ENCODE data around the gene FGF19. TPM values are rescaled to one million over a fixed set of nuclear protein-coding genes. Genes with fewer than 3 reads are reported as not detected.

Gene FGF19, protein sequence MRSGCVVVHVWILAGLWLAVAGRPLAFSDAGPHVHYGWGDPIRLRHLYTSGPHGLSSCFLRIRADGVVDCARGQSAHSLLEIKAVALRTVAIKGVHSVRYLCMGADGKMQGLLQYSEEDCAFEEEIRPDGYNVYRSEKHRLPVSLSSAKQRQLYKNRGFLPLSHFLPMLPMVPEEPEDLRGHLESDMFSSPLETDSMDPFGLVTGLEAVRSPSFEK
- polyA plus RNA-seq (ENCODE audit: insufficient read length in 3 of 3), result 1 to 10 TPM in 2 of 3 donors, under 1 TPM in 1; 0.19 to 1.5 (median 1.3) TPM

DNA sequence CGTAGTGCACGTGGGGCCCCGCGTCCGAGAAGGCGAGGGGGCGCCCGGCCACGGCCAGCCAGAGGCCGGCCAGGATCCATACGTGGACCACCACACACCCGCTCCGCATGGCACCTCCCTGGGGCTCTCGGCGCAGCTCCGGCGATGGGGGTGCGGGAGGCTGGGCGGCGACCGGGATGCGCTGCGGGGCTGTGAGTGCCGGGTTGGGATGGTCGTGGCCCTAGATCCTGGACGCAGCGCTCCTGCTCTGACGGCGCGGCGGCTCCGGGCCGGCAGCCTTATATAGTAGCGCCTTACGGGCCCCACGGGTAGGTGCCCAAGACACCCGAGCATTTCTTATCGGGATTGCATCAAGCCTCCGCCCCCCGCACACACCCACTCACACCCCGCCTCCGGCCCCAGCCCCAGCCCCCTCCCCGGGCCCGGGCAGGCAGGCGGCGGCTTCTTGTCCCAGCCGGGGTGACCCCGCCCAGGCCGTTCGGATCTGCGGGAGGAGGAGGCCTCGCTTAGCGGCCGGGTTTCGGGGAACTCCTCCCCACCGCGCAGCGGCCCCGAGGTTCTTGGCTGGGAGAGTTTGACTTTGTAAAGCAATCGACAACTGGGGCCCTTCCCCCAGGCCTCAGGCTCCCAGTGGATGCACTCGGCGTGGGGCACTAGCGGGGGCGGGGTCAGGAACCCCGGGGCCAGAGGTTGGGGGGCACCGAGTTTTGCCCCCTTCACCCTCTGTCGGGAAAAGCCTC lies at the start of gene FGF19:
Gene FGF19, minus strand, starts transcription at position 255 of the 740 bp plus-strand sequence. Its CDS starts 146 bp downstream, at position 109.
- no peak for DNase-seq (ENCODE audit: low read depth in 3 of 3, low spot score in 2 of 3)

DNA sequence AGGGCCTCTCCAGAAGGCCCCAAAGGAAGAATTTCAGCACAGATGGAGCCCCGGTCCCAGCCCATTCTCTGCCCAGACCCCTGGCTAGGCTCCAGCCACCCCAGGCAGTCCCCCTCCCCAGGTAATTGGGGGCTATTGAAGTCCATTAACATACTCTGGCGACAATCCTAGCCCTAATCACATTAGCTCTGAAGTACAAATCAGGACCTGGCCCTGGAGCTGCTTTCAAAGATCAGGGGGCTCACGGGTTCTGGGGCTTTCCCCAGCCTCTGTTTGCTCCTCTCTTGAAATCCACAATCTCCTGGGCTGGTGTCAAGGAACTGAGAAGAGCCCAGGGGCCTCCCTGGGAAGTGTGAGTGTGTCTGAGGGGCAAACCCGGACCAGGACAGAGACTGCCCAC lies 49.1 kb upstream of the FGF19 start:
- DNase-seq (ENCODE audit: low read depth in 3 of 3, low spot score in 2 of 3), result no peak

DNA sequence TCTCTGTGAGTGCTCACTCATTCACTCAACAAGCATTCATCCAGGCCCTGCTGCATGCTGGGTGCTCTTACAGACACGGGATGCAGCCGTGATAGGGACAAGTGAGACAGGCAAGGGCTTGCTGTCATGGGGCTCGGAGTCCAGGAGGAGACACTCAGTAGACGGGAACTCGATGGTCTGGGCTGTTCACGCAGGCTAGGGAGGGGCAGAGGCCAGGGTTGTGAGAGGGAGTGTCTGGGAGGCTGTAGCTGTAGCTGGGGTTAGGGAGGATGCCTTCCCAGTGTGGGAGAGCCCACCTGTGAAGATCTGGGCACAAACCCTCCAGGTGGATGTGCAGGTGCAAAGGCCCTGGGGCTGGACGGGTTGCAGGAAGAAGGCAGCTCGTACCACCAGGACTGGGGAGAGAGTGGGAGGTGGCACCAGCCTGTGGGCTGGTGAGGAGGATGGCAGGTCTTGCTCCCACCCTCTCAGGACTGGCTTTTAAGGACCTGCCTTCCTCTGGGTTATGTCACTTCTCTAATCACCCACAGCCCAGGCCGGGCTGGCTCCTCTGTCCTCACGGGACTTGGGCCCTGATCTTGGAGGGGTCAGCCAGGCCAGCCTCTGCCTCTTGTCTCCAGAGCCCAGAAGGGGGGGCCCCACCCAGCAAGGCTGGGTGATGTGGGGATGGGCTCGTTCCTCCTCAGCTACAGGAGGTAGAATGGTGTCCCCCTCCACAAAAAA lies 47.2 kb upstream of the FGF19 start:
- DNase-seq (ENCODE audit: low read depth in 3 of 3, low spot score in 2 of 3), result no peak

DNA sequence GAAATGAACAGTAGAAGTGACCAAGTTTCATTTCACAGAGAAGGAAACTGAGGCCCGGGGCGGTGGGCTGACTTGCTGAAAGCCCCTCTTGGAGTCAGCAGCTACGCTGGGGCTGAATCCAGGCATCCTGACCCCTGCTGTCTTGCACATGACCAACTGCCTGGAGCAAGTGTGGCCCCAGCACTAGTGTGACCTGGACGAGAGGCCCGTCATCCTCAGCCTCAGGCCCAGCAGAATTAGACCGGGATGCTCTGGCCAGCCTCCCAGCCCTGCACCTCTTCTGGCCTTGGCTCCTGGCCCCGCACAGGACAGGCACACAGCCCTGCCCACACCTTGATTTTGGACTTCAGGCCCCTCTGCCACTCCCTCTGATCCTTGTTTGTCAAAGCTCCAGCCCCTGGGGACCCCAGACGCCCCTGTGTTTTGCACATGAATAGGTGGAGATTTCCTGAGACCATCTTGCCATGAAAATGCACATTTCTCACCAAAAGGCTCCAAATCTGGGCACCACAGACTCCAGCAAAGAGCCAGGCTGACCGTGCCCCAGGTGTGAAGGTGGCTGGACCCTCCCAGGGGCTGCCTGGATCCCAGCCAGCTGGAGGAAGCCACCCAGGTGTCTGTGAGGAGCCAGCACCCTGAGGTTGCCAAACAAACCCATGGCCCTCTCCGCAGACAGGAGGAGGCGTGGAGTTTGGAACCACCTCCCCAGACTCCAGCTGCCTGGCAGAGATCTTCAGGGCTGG lies 46.5 kb upstream of the FGF19 start:
- no peak for DNase-seq (ENCODE audit: low read depth in 3 of 3, low spot score in 2 of 3)

DNA sequence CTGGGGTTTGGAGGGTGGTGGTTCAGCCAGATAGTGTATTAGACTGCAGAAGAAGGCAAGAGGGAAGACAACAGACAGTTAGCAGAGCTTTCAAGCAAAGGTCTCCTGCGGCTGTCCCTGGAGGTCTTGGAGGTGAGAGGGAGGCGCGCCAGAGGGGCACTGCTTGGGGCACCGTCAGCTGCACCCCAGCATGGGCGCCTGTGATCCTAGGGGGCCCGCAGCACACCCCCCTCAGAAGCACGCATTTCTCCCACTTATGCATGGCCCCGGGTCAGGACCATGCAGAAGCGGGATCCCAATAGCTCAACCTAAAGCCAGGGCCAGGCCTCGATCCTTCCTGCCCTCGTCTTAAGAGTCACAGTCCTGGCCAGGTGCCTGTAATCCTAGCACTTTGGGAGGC lies 44.8 kb upstream of the FGF19 start:
- DNase-seq (ENCODE audit: low read depth in 3 of 3, low spot score in 2 of 3), result no peak

DNA sequence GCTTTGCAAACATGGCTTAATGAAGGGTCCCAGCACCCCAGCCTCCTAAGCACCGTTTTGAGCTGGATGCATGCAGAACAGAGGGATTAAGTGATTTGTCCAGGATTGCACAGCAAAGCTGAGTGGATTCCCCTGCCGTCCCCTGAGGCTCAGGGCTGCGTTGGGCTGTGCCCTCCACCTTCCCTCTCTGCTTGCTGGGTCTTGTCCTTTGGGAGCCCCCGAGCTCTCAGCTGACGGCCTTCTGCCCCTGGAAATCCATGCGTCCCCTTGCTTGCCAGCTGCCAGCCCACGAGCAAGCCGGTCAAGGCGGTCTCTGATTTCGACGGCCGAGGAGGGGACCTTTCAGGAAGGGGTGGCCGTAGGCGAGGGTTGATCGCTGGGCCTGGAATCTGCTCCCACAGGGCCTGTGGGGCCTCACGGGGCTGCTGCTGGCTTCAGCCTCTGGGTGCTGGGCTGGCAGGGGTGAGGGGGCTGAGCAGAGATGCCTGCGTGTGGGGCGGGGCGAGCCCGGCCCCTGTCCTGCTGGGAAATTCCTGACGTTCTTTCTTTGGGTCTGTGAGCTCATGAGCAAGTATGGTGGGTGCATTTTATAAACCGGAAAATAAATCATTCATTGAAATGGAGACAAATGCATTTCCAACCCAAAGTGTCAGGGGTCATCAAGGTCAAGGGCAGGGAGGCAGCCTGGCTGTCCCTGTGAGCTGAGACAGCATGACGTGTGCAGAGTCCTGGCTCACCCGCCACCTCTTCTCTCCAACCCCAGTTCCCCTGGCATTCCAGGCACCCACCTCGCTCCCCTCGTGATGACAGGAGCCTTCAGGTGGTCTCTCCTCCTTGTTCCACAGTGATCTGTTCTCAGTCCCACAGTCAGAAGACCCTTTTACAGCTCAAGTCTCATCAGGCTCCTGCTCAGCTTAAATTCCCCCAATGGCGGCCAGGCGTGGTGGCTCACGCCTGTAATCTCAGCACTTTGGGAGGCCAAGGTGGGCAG lies 43.2 kb upstream of the FGF19 start:
- no peak for DNase-seq (ENCODE audit: low read depth in 3 of 3, low spot score in 2 of 3)

DNA sequence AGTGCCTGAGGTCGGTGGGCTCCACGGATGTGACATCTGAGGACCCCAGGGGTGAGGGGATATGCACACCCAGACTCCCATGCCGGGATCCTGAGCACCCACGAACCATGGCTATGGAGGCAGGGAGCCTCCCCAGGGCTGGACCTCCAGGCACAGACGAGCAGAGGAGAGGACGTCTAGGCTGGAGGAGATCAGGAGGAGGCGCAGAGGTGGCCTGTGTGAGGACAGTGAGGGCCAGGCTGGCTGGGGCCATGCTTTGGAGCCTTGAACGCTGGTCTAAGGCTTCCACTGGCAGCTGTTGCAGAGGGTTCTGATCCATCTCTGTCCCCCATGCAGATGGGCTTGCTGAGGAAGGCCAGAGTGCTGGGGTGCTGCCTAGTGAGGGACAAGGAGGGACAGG lies 42.3 kb upstream of the FGF19 start:
- DNase-seq (ENCODE audit: low read depth in 3 of 3, low spot score in 2 of 3), result no peak

DNA sequence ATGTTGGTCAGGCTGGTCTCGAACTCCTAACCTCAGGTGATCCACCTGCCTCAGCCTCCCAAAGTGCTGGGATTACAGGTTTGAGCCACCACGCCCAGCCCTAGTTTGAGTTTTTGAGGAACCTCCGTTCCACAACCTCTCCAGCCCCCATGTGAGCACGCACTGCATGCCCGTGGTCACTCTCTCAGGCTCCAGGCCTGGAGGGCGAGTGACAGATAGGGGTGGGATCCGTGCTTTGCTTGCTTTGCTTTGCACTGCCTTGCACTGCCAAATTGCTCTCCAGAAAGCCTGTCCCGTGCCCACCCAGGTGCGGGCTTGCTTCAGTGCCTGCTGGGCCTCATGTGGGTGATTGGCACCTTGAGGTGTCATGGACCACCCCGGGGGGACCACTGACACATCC lies 41.4 kb upstream of the FGF19 start:
- DNase-seq (ENCODE audit: low read depth in 3 of 3, low spot score in 2 of 3), result no peak

DNA sequence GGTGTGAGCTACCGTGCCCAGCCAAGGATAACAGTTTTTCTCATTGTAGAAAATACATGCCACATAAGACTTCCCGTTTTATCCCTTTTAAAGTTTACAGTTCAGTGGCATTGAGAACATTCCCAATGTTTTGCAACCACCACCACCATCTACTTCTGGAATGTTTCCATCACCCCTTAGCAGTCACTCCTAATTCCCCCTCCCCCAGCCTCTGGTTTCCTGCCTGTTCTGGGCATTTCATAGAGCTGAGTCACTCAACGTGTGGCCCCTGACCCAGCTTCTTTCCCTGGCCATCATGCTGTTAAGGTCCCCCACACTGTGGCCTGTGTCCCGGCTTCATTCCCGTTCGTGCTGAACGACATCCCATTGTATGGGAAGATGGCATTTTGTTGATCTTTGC lies 40.6 kb upstream of the FGF19 start:
- DNase-seq (ENCODE audit: low read depth in 3 of 3, low spot score in 2 of 3), result no peak

DNA sequence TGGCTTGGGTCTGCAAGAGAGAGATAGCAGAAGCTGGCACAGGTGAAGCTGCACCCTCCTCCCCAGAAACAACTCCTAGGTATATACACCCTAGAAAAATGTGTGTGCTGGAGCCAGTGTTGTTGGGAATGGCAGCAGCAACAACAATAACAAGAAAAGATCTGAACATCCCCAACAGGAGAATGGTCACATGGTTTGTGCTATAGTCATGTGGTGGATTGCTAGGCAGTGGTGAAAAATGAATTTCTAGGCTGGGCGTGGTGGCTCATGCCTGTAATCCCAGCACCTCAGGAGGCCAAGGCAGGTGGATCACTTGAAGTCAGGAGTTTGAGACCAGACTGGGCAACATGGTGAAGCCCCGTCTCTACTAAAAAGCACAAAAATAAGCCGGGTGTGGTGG lies 31.0 kb upstream of the FGF19 start:
- DNase-seq (ENCODE audit: low read depth in 3 of 3, low spot score in 2 of 3), result no peak

DNA sequence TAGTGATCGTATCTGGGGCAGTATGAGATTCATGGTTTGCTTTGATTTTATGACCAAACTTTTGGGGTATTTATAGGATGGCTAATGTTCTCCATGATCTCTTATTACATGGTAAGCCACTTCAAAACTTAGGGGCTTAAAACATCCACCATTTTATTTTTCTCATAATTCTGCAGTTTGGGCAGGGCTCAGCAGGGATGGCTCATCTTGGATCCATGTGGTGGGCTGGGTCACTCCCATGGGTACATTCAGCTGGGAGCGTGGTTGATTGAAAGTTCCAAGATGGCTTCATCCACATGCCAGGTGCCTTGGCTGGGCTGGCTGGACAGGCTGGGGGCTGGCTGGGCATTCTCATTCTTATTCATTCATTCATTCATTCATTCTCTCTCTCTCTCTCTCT lies 30.5 kb upstream of the FGF19 start:
- DNase-seq (ENCODE audit: low read depth in 3 of 3, low spot score in 2 of 3), result no peak

DNA sequence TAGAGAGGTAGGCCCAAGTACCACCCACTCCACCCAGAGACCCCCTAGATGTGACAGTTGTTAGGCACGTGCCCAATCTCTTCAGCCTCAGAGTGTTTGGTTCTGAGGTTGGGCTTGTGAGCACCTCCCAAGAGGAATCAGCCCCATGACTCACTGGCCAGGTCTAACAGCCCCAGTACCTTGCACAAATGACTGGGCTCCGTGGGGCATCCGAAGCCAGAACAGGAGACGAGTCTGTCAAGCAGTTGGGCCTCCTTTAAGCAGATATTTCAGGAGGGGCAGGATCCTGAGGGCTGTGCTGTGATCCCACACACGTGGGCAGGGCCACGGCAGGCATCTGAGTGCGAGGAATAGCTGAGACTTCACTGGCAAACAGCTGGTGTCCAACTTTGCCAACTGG lies 29.1 kb upstream of the FGF19 start:
- no peak for DNase-seq (ENCODE audit: low read depth in 3 of 3, low spot score in 2 of 3)

DNA sequence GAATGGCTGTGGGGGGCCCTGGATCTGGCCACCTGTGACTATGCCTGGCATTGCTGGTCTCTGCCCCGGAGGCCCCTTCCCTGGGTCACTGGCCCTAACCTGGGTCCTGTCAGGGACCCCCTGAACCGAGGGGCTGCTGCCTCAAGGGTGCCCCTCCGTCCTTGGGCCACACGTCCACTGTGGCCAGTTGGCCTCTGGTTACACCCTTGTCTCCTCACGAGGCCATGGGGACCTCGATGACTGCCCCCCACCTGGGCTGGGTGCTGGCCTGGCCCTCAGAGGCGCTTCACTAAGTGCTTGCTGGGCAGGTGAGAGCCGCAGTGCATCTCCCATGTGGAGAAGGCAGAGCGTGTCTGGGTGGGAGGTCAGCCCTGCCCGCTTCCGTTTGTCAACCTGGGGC lies 27.3 kb upstream of the FGF19 start:
- no peak for DNase-seq (ENCODE audit: low read depth in 3 of 3, low spot score in 2 of 3)

DNA sequence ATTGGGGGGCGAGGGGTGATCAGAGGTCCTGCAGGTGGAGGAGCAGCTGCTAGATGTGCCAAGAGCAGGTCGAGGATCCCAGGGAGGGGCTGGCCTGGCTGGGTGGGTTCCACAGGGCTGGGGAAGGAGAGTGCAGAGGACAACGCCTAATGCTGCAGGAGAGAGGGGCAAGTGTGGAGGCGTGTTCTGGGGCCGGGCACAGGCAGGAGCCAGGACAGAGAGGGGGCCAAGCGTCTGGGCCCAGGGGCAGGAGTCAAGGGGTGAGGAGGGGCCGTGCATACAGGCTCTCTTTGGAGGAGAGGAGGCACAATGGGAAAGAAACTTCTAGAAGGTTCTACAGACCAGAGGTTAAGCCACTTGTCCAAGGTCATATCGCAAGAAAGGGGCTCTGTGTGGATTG lies 26.7 kb upstream of the FGF19 start:
- no peak for DNase-seq (ENCODE audit: low read depth in 3 of 3, low spot score in 2 of 3)

DNA sequence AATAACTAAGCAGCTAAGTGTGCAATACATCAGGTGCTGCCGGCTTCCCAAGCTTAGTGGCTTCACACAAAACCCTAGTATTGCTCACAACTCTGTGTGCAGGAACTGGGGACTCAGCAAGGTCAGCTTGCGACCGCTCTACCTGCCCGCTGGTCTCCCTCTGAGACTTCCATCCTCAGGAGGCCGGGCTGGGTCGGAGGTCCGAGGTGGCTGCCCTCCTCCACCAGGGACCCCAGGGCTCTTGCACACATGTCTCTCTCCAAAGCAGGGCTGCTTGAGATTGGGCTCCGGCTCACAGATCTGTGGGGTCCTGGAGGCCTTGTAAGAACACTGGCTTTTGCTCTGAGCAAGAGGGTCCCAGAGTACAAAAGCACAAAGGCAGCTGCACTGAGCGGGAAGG lies 25.4 kb upstream of the FGF19 start:
- no peak for DNase-seq (ENCODE audit: low read depth in 3 of 3, low spot score in 2 of 3)

DNA sequence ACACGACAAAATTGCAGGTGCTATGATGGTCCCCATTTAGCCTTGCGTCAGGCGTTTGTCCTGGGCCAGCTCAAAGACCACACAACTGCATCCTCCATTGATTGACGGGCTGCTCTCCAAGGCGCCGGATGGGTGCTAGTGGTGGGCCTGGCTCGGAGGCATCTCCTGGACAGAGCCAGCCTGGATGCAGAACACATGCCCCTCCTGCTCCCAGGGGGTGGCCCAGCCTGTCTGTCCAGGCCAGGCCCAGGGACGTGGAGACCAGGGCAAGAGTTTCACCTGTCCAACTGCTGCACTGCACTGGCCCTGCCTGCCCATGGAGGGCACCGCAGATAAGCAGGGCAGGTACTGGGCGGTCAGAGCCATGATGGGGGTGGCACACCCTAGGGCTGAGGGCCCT lies 23.4 kb upstream of the FGF19 start:
- no peak for DNase-seq (ENCODE audit: low read depth in 3 of 3, low spot score in 2 of 3)

DNA sequence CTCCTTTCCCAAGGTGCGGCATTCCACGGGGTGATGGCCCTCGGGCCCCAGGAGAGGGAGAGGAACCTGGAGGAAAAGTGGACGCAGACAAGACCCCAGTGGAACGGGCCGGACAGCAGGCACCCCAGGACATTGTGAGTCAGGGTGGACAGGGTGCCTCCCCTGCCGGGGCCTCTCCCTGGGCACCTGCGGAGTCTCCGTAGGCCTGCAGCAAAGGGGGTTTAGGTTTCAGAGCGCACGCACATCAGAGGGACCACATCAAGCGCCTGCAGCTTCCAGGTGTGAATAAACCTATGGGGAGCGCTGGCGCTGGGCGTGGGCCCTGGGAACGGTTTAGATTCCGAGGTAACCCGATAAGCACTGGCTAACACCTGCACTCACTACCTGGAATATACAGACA lies 22.7 kb upstream of the FGF19 start:
- DNase-seq (ENCODE audit: low read depth in 3 of 3, low spot score in 2 of 3), result no peak

DNA sequence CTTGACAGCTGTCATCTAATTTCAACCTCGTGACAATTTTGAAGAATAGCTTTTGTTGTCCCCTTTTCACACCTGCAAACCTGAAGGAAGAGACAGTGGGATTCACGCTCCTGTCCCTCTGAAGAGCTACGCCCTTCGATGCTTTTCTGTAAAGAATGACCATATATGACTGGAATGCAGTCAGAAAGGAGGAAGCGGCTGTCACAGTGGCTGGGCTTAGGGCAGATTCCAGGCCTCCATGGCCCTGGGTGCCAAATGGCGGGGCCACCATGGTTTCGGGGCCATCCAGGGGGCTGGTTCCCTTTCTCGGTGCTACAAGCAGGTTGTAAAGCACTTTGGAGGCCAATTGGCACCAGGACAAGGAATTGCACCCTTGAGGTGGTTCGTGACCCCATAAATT lies 22.2 kb upstream of the FGF19 start:
- DNase-seq (ENCODE audit: low read depth in 3 of 3, low spot score in 2 of 3), result no peak

DNA sequence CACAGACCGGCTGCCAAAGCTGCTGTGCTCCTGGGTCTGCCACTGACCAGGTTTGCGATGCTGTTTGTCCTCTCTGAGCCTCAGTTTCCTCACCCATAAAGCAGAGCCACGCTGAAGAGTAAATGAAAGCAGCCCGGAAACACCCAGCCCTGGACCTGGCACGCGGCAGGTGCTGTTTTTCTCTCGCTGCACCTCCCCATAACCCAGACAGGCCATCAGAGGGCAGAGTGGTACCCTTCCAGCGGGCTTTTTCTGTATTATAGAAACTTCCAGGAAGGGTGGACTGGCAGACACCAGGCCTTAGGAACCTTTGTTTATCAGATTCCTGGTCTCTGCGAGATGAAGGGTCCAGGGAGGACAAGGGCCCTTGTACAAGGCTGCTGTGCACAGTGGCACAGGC lies 17.9 kb upstream of the FGF19 start:
- no peak for DNase-seq (ENCODE audit: low read depth in 3 of 3, low spot score in 2 of 3)

DNA sequence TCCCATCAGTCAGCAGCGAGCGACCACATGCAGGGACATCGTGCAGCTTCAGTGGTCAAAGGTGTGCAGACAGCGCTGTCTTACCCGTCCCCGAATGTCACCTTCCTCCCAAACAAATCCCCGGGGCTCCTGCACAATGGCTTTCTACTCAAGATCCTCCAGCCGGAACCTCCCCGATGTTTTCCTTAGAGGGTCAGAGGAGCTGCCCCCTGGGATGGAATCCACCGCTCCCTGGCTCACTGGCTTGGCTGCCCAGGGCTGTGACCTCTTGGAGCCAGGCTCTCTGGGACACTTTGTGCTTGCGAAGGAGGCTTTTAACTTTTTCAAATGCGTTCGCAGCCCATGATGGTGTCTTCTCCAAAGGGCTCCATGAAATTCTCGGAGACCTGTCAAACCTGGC lies 17.3 kb upstream of the FGF19 start:
- no peak for DNase-seq (ENCODE audit: low read depth in 3 of 3, low spot score in 2 of 3)
